ENCODE measurements around the gene AGFG2.
A peak's percentile ranks its signal among the peaks of the same experiment; 100 is the strongest.

AGFG2 gene

GRCh38 chr7:100573691-100574361, 34.8 kb downstream of the AGFG2 start, which contains the start of gene SAP25:
Gene SAP25 (minus strand): TSS chr7:100573900. CDS start chr7:100573742, 158 bp downstream.
- DNase-seq: no peak

- DNase-seq: no peak
These were observed 35.6 kb downstream of the AGFG2 start for GRCh38 chr7:100574362-100575205.

DNA sequence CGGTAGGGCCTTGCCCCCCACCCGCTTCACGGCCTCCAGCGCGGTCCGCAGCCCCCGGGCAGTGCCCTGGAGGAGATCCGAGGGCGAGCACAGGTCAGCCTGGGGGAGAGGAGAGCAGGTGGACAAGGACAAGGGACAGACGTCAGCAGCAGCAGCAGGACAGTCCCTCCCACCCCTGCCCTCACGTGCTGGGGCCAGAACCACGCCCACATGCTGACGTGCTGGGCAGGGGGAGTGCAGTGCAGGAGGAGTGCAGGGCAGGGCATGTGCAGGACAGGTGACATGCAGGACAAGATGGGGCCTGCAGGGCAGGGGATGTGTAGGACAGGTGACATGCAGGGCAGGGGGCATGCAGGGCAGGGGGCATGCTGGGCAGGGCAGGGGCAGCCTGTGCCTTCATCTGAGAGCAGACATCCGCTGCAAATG, 36.2 kb downstream of the AGFG2 start:
- no peak for DNase-seq

DNA sequence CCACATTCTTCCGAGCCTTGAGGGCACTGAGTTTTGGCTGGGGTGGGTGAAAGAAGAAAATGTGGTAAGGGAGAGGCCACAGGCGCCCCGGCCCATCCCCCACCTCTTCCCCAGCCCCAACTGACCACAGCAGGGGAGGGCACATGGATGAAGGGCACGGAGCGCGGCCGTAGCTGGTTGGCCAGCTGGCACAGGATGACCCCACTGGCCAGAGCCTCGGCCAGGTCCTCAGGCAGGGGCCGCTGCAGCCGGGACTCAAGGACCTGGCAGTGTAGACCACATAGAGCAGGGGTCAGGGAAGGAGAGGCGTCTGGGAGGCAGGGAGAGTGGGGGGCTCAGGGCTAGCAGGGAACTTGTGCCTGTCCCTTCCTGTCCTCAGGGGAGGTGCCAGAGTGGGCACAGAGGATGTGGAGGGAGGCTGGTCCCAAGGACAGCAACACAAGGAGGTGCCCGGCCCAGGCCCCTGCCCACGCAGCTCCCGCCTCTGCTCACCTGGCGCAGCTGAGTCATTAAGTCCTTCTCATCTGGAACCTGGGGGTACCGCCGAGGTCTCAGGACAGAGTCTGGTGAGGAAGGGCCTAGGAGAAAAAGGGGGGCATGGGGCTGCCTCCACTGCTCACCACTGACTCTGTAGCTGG, 36.9 kb downstream of the AGFG2 start:
- no peak for DNase-seq

DNA sequence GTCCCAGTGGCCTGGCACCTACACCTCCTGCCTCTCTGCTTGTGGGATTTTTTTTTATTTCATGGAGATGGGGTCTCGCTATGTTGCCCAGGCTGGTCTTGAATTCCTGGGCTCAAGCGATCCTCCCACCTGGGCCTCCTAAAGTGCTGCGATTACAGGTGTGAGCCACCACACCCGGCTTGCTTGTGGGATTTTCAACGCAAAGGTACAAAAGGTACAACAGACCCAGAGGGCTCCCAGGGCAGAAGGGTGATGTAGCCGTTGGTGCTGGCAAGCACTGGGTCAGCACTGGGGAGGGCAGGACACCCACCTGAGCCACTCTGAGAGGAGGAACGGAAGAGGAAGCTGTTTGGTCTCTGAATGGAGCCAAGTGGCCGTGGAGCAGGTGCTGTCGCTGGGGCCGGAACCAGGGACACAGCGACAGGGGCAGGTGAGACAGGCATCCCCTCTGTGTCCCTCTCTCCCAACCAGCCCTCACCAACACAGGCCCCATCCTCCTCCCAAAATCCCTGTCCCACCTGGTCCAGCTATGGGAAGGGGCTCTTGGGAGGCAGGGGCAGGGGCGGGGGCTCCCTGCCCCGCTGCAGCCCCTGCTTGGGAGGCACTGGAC, 37.5 kb downstream of the AGFG2 start:
- no peak for DNase-seq

- DNase-seq: no peak
These were observed 38.1 kb downstream of the AGFG2 start for GRCh38 chr7:100577103-100577502.

DNA sequence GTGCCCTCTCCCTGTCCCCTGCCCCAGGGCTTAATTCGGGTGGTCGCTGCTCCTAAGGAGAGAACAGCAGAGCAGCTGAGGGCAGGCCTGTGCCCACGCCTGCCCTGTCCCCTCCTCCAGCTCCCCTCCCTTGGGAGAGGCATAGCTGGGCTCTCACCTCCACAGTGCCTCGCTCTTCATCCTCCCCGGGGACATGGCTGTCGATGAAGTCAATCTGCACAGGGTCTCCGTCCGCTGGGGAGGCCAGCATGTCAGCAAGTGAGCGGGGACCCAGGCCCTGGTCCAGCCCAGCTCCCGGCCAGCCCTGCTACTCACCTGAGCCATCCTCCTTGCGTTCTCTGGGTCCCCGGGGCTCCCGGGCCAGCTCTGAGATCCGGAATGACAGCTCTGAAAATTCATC, 38.5 kb downstream of the AGFG2 start:
- DNase-seq: no peak

GRCh38 chr7:100578246-100579183, 39.5 kb downstream of the AGFG2 start:
- DNase-seq: no peak

DNA sequence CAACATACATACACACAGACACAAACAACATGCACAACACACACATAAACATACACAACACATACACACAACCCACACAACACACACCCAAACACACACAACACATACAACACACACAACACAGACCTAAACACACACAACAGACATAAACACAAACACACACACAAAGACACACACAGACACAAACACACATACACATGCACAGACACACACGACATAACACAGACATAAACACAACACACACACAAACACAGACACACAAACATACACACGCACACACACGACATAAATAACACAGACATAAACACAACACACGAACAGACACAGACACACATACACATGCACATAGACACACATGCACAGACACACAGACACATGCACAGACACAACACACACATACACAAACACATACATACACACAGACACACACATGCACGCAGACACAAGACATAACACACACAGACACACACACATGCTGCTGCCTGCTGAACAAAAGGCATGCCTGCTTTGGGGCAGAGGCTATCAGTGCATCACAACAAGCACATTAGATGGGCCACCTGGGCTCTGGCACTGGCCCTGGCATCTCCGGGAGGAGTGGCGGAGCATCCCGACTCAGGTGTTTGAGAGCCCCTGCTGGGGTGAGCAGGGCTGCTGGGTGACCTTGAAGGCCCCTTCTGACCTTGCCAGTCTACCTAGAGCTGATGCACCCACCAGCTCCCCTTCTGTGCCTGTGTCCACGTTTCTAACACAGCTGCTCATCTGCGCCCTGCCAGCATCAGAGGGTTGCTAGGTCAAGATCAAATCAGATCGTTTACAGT, 41.7 kb downstream of the AGFG2 start:
- DNase-seq: no peak

DNA sequence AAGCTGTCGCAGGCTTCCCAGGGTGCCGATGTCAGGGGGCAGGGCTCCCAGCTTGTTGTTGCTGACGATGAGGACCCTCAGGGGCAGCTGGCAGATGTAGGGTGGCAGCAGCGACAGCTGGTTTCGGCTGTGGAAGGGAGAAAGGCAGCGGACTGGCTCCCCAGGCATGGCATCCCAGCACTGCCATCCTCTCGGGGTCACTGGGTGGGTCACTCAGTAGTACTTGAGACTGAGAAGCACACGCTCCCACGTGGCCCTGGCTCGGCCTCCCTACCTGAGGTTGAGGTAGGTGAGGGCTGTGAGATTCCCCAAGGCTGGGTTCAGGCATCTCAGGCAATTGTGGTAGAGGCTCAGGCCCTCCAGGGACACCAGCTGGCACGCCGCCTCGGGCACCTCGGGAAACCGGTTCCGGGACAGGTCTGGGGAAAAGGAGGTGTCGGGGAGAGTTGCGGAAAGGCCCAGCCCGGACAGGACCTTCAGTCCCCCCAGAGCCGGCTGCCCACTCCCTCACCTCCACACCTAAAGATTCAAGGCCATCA, 43.1 kb downstream of the AGFG2 start:
- DNase-seq: no peak

- no peak for DNase-seq
These were observed 43.6 kb downstream of the AGFG2 start for GRCh38 chr7:100582650-100583049.

- DNase-seq: no peak
These were observed 44.4 kb downstream of the AGFG2 start for GRCh38 chr7:100583132-100584053.

DNA sequence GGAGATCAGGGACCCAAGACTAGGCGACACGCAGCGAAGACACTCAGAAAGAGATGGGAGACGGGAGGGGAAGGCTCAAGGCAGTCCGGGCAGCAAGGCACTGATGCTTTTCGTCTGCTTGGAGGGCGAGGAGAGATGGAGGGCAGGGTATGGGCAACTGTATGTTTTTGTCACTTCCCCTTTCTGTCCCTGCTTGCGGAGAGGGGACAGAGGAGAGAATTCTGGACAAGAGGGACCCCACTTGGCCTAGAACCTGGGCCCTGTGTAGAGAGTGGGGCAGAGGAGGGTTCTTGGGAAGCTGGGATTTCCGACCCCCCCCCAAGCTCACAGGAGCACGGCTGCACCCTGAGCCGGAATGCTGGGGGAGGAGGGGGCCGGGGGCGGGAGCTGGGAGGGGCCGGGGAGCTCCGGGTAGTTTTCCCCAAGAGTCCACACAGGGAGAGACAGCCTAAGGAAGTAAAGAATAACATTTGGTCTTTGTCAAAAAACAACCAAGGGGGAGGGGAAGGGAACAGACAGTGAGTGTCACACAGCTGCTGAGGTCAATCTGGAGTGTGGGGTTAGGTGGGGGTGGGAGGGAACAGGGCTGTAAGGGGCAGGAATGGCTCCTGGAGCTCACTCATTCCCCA, 45.2 kb downstream of the AGFG2 start:
- no peak for DNase-seq

DNA sequence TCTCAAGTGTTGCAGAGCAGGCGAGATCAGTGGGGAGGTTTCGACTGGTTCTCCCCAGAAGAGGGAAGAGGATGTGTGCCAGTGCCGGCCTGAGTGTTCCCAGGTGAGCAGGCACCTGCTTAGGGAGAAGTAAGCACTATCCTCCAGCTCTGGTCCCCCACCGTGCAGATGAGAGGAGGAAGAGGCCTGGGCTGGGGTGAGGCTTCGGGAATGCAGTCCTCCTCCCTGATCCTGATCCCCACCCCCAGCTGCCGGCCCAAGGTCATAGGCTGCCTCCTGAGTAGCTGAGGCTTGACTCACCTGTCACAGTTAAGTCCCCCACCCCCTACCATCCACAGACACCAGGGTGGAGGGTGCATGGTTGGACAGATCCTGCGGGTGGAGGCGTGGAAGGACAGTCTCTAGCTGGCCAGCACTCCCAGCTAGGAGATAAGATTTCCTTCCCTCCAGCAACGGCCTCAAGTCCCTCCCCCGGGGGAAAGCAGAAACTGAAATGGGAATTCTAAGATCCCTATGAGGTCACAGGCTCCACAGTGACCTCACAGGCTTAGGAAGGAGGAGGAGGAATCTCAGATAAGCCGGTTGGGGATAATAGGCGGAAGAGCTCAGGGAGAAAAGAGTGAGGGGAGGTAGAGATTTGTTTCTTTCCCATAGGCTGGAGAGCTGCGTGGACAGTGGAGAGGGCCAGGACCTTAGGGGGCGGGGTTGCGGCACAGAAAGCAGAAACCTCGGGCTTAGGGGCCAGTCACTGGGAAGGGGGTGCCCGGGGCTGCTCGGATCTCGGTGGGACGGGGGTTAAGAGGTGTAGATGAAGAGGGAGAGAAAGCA, 45.9 kb downstream of the AGFG2 start:
- peak; percentile 27 for DNase-seq

GRCh38 chr7:100585511-100586265, 46.7 kb downstream of the AGFG2 start, which contains the start of gene LRCH4:
Gene LRCH4 (minus strand): TSS chr7:100586129. CDS start chr7:100586100, 29 bp downstream.
- DNase-seq: peak; percentile 75

DNA sequence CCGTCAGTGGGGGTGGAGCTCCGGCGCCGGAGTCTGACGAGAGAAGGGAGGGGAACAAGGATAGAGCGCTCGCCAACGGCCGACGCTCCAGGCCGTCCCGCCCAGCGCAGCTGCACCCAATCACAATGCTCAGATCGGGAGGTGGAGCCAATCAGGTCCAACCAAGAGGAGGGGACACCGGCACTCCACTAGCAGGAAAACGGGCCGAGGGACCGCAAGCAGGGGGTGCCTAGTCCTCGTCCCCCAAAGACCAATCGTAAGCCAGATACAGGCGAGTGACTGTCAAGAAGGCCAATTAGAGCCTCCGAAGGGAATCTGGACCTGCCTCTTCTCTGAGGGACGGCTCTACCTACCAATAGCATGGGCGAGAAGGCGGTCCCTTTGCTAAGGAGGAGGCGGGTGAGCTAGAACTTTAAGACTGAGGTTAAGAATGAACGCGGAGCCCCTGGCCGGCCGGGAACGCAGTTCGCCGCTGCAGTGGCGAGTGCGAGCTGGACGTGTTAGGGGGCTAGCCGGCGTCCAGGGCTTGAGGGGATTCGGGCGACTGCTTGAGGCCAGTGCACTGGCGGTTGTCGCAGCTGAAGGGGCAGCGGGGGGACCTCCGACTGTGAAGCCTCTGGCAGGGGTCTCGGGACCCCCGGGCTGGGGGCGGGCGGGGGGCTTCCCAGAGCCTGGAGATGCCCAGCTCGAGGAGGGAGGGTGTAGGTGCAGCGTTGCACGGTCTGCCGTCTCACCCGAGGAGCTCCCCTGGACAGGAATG, 47.4 kb downstream of the AGFG2 start, which contains the start of gene FBXO24:
Gene FBXO24, plus strand, starts transcription at position 63 of the 760 bp plus-strand sequence. Its CDS starts 298 bp downstream, at position 361.
- DNase-seq: peak; percentile 100
